Activated B cell treated with CpG ODN at 0.5 μM for 24 hours (primary cell): ENCODE measurements around the gene GRIK4. TPM values are rescaled to one million over a fixed set of nuclear protein-coding genes. Genes with fewer than 3 reads are reported as not detected.

Experiments used
- ATAC-seq: fragments of 200-7000 bp; cut with Tn5 transposase; one replicate; pipeline ENCODE4 v1.10.0; 2021; ENCODE audit warnings: low read depth, mild to moderate bottlenecking, moderate library complexity
- CTCF ChIA-PET: fragments of 350-600 bp; sonication (Branson Sonifier 250); formaldehyde crosslinking; loops from one replicate; lab custom pipeline; 2021; ENCODE audit warnings: antibody characterized with exemption; lab: Charles Lee
- POLR2A ChIA-PET: fragments of 350-600 bp; sonication (Branson Sonifier 250); formaldehyde crosslinking; loops from one replicate; lab custom pipeline; 2021; ENCODE audit warnings: antibody characterized with exemption; lab: Charles Lee
- DNase-seq: peaks from one replicate; pipeline ENCODE4 v3.0.0; 2022
- H3K27ac Mint-ChIP-seq: one replicate; pipeline ENCODE4 v1.8.0; 2020; ENCODE audit warnings: mixed read lengths
- H3K27me3 Mint-ChIP-seq: one replicate; pipeline ENCODE4 v1.8.0; 2021; ENCODE audit warnings: mixed read lengths
- H3K36me3 Mint-ChIP-seq: one replicate; pipeline ENCODE4 v1.8.0; 2021; ENCODE audit warnings: low read depth, mixed read lengths
- H3K4me1 Mint-ChIP-seq: one replicate; pipeline ENCODE4 v1.8.0; 2021; ENCODE audit warnings: mixed read lengths
- H3K4me3 Mint-ChIP-seq: one replicate; pipeline ENCODE4 v1.8.0; 2020; ENCODE audit warnings: mild to moderate bottlenecking, mixed read lengths
- H3K9me3 Mint-ChIP-seq: one replicate; pipeline ENCODE4 v1.8.0; 2020; ENCODE audit warnings: mixed read lengths
- CTCF ChIP-seq: fragments of 200-600 bp; IDR thresholded peaks from one replicate; pipeline ENCODE4 v1.8.0; 2022; ENCODE audit warnings: antibody characterized with exemption, mild to moderate bottlenecking
- intact Hi-C: fragments of 100-400 bp; cut with micrococcal nuclease; formaldehyde crosslinking; loops from one replicate; pipeline ENCODE4 v1.15.1; 2024
- total RNA-seq: library from RNA; stranded (reverse); gene quantifications from 2 replicates; pipeline ENCODE4 v1.2.3, GENCODE V29; 2022

The GRIK4 gene
- total RNA-seq, 1 donor from 2014 or later: not detected

GRCh38 chr11:120563703-120564572 is 52.4 kb downstream of the GRIK4 start:
- no peak overlapping the region for H3K4me3 Mint-ChIP-seq
- peaks cover 36% of the 10 kb centered on the region for H3K27me3 Mint-ChIP-seq
- H3K4me1 Mint-ChIP-seq: peaks cover 11% of the 10 kb centered on the region
- no peak overlapping the region for H3K27ac Mint-ChIP-seq
- ATAC-seq (no peak), DNase-seq (no peak)
- intact Hi-C loops: no loop called here
- ChIA-PET CTCF (interaction anchor here (1.4 kb wide), 1 partner anchor 121 kb away, joined by 6 read pairs; no protein-coding TSS in a partner anchor), POLR2A (no interaction called here)
- no peak for TF ChIP-seq CTCF
- no peaks in the 10 kb centered on the region for H3K9me3 Mint-ChIP-seq
- H3K36me3 Mint-ChIP-seq: no peaks in the 10 kb centered on the region

GRCh38 chr11:120564573-120565311 is 53.2 kb downstream of the GRIK4 start:
- intact Hi-C loops: no loop called here

GRCh38 chr11:120565466-120566155 is 54.1 kb downstream of the GRIK4 start:
- TF ChIP-seq CTCF: no peak
- Mint-ChIP-seq H3K36me3 (no peaks in the 10 kb centered on the region), H3K4me3 (peak overlapping the region; percentile 38), H3K4me1 (peaks cover 11% of the 10 kb centered on the region), H3K9me3 (no peaks in the 10 kb centered on the region), H3K27me3 (peaks cover 34% of the 10 kb centered on the region), H3K27ac (no peak overlapping the region)
- POLR2A ChIA-PET: no interaction called here
- no peak for ATAC-seq
- intact Hi-C loops: no loop called here
- no peak for DNase-seq
- CTCF ChIA-PET: interaction anchor here (1.4 kb wide), 1 partner anchor 119 kb away, joined by 6 read pairs; no protein-coding TSS in a partner anchor

More at GRCh38 chr11:120564573-120565311, 53.2 kb downstream of the GRIK4 start:
- peaks cover 11% of the 10 kb centered on the region for H3K4me1 Mint-ChIP-seq
- H3K27ac Mint-ChIP-seq: no peak overlapping the region
- H3K27me3 Mint-ChIP-seq: peaks cover 36% of the 10 kb centered on the region
- TF ChIP-seq CTCF: no peak
- peak overlapping the region; percentile 38 for H3K4me3 Mint-ChIP-seq
- ATAC-seq (peak; percentile 84), DNase-seq (peak; percentile 57)
- ChIA-PET POLR2A (no interaction called here), CTCF (interaction anchor here (1.4 kb wide), 1 partner anchor 120 kb away, joined by 6 read pairs; no protein-coding TSS in a partner anchor)
- no peaks in the 10 kb centered on the region for H3K9me3 Mint-ChIP-seq
- no peaks in the 10 kb centered on the region for H3K36me3 Mint-ChIP-seq

GRCh38 chr11:120566176-120566575 is 54.6 kb downstream of the GRIK4 start:
- no peak for ATAC-seq
- no peak overlapping the region for H3K27ac Mint-ChIP-seq
- H3K4me1 Mint-ChIP-seq: peaks cover 11% of the 10 kb centered on the region
- H3K36me3 Mint-ChIP-seq: no peaks in the 10 kb centered on the region
- H3K27me3 Mint-ChIP-seq: peaks cover 30% of the 10 kb centered on the region
- no peaks in the 10 kb centered on the region for H3K9me3 Mint-ChIP-seq
- no peak overlapping the region for H3K4me3 Mint-ChIP-seq
- ChIA-PET CTCF (no interaction called here), POLR2A (no interaction called here)
- no peak for DNase-seq
- no peak for TF ChIP-seq CTCF
- intact Hi-C loops: no loop called here
